ENCODE measurements around the gene S100A8.

DNA sequence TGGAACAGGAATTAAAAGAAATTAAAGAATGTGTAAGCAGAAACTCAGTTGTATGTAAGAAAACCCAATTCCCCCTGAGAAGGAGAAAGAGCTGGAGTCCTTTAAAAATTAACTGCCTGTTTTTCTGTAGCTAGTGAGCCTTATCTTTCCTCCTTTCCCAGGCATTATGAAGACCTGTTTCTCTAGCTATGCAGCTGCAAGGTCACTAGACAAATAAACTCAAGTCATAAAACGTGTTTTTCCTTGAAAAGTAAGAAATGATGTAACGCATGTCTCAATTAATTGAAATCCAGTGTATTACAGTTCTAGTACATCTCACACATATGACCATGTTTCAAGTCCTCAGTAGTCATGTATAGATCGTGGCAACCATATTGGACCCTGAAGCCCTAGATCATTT is 20.7 kb downstream of the S100A8 start:
- TF ChIP-seq, protein P1, sequence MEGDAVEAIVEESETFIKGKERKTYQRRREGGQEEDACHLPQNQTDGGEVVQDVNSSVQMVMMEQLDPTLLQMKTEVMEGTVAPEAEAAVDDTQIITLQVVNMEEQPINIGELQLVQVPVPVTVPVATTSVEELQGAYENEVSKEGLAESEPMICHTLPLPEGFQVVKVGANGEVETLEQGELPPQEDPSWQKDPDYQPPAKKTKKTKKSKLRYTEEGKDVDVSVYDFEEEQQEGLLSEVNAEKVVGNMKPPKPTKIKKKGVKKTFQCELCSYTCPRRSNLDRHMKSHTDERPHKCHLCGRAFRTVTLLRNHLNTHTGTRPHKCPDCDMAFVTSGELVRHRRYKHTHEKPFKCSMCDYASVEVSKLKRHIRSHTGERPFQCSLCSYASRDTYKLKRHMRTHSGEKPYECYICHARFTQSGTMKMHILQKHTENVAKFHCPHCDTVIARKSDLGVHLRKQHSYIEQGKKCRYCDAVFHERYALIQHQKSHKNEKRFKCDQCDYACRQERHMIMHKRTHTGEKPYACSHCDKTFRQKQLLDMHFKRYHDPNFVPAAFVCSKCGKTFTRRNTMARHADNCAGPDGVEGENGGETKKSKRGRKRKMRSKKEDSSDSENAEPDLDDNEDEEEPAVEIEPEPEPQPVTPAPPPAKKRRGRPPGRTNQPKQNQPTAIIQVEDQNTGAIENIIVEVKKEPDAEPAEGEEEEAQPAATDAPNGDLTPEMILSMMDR (IDR thresholded peaks at IDR 0.05): no peak
- TF ChIP-seq POLR2A (IDR thresholded peaks at IDR 0.05): no peak
